Right ventricle myocardium inferior (tissue), 1 donor: ENCODE measurements around the gene MKNK1. TPM values are rescaled to one million over a fixed set of nuclear protein-coding genes. Genes with fewer than 3 reads are reported as not detected.
A peak's percentile ranks its signal among the peaks of the same experiment; 100 is the strongest.

ENCODE experiments used
- ATAC-seq: fragments of 200-7000 bp; cut with Tn5 transposase; one replicate; pipeline ENCODE4 v1.9.1; 2020; ENCODE audit warnings: mild to moderate bottlenecking, moderate library complexity
- DNase-seq: peaks from one replicate; pipeline ENCODE4 v3.0.0; 2021; ENCODE audit errors: missing footprints
- intact Hi-C: fragments of 100-400 bp; cut with DNase I; formaldehyde crosslinking; loops from one replicate; pipeline ENCODE4 v1.11.0; 2022
- total RNA-seq: library from RNA; stranded (reverse); fragmentation: NEBNext Ultra II Directional; extraction: Animal tissue kit (Norgen Biotek cat#: 25700); gene quantifications from one replicate; pipeline ENCODE4 v1.2.1, GENCODE V29; 2021
- donor health status: DM: no; HTN: yes; CAD: no; lungs with severe emphysema.

The MKNK1 gene
- total RNA-seq, 1 donor from 2014 or later, result 39.8 TPM

GRCh38 chr1:46517932-46518498 lies 86.1 kb downstream of the MKNK1 start:
- DNase-seq, result no peak
- ATAC-seq, result no peak
- intact Hi-C loops, result no loop called here

GRCh38 chr1:46517010-46517600 lies 87.0 kb downstream of the MKNK1 start:
- intact Hi-C loops, result no loop called here
- peak; percentile 1 for DNase-seq
- no peak for ATAC-seq

GRCh38 chr1:46516200-46516950 lies 87.7 kb downstream of the MKNK1 start:
- intact Hi-C loops, result no loop called here
- ATAC-seq, result no peak
- DNase-seq, result peak; percentile 34

GRCh38 chr1:46515576-46515975 lies 88.5 kb downstream of the MKNK1 start:
- DNase-seq, result peak; percentile 48
- ATAC-seq, result no peak
- intact Hi-C loops, result no loop called here

GRCh38 chr1:46513536-46513935 lies 90.5 kb downstream of the MKNK1 start:
- no peak for ATAC-seq
- intact Hi-C loops, result no loop called here
- peak; percentile 8 for DNase-seq

GRCh38 chr1:46512792-46513190 lies 91.3 kb downstream of the MKNK1 start:
- intact Hi-C loops, result no loop called here
- no peak for ATAC-seq
- DNase-seq, result peak; percentile 55

- intact Hi-C loops, result no loop called here
- ATAC-seq, result no peak
- peak; percentile 40 for DNase-seq
Measured at GRCh38 chr1:46512135-46512791, 91.8 kb downstream of the MKNK1 start.

GRCh38 chr1:46510998-46511365 lies 93.1 kb downstream of the MKNK1 start:
- DNase-seq, result peak; percentile 23

GRCh38 chr1:46510341-46510997 lies 93.6 kb downstream of the MKNK1 start:
- intact Hi-C loops, result no loop called here
- ATAC-seq, result no peak
- DNase-seq, result peak; percentile 32

More at GRCh38 chr1:46510998-46511365, 93.1 kb downstream of the MKNK1 start:
- ATAC-seq, result no peak
- intact Hi-C loops, result no loop called here

GRCh38 chr1:46508757-46509156 lies 95.3 kb downstream of the MKNK1 start:
- intact Hi-C loops, result no loop called here
- no peak for DNase-seq
- no peak for ATAC-seq

Other genes with a start within 250 kb of the MKNK1 start
- gene FAAH, start 210.0 kb downstream of the MKNK1 start, total RNA-seq, result 5.5 TPM
- not detected for gene DMBX1, start 114.4 kb downstream of the MKNK1 start, total RNA-seq
- gene KNCN, start 52.6 kb downstream of the MKNK1 start, total RNA-seq, result not detected
- 13.9 TPM for gene MOB3C, start 12.5 kb upstream of the MKNK1 start, total RNA-seq
- gene ATPAF1, start 64.1 kb upstream of the MKNK1 start, total RNA-seq, result 191 TPM
- gene TEX38, start 67.6 kb upstream of the MKNK1 start, total RNA-seq, result not detected
- gene EFCAB14, start 114.8 kb upstream of the MKNK1 start, total RNA-seq, result 53.2 TPM
- gene CYP4B1, start 194.8 kb upstream of the MKNK1 start, total RNA-seq, result 19.6 TPM